ENCODE data around the gene PFN3.
"Not testable (repeated sequence)": the region's sequence is repeated elsewhere in the genome, so short reads cannot be mapped to it uniquely, and the experiment has no call there.

Gene PFN3

DNA sequence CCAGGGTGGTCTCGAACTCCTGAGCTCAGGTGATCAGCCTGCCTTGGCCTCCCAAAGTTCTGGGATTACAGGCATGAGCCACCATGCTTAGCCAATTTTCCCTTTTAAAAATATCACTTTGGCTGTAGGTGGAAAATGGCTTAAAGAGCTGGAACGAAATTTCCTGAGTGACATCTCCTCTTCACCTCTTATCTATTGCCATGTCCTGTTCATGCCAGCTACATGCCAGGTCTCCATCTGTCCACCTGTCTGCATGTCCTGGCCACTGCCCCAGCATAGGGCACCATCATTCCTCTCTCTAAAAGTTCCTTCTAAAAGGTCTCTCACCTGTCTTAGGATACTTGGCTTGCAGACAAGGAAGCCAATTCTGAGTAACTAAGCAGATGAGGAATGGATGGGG is 23.2 kb upstream of the PFN3 start:
- DNase-seq, result no peak

DNA sequence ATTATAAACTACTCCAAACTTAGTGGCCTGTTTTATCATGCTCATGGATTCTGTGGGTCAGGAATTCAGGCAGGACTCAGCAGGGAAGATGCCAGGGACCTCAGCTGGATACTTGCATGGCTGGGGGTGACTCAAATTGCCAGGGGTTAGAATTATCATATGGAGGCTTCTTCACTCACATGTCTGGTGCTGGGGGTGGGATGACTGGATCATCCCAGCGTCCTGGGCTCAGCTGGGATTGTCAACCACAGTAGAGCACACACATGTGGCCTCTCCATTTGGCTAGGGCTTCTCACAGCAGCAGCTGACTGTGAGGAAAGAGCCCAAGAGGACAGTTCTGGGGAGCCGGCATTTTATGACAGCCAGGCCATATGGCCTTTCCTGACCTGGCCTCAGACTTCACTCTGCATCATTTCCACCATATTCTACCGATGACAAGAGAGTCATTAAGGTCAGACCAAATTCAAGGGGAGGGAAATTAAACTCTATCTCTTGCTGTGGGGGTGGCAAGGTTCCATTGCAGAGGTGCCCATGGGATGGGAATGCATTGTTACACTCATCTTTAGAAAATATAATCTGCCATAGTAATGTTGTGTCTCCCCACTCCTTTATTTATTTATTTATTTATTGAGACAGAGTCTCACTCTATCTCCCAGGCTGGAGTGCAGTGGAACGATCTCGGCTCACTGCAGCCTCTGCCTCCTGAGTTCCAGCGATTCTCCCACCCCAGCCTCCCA is 20.8 kb upstream of the PFN3 start:
- DNase-seq, result no peak

- not testable (repeated sequence) for DNase-seq
Observed at GRCh38 chr5:177420472-177420871, 20.0 kb upstream of the PFN3 start.

- no peak for DNase-seq
Observed at GRCh38 chr5:177419046-177419445, 18.6 kb upstream of the PFN3 start.

DNA sequence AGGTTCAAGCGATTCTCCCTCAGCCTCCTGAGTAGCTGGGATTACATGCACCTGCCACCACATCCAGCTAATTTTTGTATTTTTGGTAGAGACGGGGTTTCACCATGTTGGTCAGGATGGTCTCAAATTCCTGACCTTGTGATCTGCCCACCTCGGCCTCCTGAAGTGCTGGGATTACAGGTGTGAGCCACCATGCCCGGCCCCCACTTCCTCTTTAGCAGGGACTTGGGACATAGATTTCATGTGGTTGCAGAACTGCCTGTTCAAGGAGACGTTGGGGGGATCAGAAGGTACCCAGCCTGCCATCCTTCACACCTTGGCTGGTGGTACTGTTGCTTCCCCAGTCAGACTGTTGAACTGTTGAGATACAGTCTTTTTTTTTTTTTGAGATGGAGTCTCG is 16.6 kb upstream of the PFN3 start:
- not testable (repeated sequence) for DNase-seq

- DNase-seq, result no peak
Observed at GRCh38 chr5:177414481-177414880, 14.0 kb upstream of the PFN3 start.

DNA sequence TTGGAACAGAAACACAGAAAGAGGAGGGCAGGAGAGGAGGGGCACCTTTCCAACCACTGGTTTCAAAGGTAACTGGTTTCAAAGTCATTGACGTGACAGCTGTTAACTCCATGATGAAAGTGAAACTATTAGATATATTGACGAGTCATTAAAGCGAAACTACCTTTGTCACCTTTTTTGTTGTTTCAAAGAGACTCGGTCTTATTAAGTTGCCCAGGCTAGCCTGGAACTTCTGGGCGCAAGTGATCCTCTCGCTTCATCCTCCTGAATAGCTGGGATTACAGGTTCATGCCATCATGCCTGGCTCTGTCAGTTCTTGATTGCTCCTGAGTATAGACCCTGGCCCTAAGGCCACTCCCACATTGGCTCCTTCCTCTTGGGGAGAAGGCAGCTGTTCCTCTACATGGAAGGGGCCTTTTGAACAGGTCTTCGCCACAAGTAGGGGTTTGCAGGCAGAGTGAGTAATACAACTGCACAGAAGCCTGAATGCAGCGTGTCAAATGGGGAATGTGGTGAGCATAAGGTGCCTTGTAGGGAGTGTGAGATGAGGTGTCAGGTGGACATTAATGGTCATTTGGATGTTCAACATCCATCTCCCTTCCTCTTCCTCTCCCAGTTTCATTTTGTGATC is 12.3 kb upstream of the PFN3 start:
- no peak for DNase-seq

GRCh38 chr5:177410575-177410974 is 10.1 kb upstream of the PFN3 start:
- DNase-seq, result no peak

DNA sequence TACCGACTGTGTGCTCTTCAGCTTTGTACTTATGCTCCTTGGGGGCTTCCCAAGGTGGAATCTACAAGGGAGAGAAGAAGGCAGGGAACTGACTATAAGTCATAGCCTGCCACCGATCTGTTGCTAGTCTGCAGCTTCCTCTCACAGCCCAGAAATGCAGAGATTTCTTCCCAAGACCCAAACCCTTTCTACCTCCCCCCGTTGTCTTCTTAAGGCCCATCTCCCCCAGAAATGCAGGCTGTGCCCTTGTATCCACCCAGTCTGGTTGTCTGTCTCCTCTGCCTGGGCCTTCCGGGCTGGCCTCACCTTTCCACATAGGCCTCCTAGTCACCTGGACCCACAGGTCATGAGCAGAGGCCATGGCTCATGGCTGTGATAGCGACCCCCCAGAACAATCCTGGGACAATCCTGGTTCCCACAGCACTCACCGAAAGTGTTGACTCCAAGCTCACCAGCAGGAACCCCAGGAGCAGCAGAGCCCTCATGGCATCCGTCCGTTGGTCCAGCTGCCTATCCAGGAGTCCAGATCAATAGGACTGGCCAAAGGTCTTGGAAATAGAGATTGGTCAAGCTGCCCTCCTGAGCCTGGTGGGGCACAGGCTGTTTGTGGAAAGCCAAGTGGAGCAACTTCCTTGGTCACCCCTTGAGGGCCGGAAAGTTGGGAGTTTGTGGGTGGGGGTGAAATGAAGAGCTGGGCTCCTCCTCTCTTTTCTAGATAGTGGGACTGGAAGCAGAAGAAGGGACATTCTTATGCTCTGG is 8.8 kb upstream of the PFN3 start, which contains the start of gene F12:
F12 (minus strand) TSS at position 522 of the 759 bp plus-strand sequence; CDS start at position 485, 37 bp downstream.
- DNase-seq, result no peak

DNA sequence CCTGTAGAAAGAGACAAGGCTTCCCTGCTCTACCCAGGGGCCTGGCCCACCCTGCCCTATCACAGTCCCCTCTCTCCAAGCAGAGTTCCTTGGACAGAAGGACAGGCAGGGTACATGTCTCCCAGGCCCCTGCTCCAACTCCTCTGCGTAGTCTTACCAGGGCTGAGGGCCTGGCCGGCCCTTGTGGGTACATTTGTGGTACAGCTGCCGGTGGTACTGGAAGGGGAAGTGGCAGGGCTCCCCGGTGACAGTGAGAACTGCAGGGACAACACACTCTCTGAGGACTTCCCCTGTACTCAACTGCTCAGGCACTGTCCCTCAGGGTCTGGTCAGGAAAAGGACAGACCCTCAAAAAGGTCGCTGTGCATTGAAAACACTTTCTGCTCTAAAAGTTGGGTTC is 5.3 kb upstream of the PFN3 start:
- DNase-seq, result no peak

DNA sequence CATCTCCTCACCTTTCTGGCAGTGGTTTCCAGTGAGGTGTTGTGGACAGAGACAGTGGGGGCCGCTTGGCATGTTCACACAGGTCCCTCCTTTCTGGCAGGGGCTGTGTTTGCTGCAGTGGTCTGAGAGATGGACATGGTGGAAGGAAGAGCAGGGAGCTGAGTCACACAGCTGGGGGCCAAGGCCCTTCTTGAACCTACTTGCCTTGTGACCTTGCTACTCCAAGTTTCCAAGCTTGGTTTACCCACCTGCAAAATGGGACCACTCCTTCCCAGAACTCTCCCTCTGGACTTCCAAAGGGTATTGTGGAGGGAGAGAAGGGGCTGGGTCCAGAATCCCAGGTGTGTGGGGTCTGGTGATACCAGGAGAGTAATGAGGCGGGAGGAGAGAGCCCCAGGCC is 4.9 kb upstream of the PFN3 start:
- DNase-seq, result no peak

GRCh38 chr5:177404641-177405179 is 4.2 kb upstream of the PFN3 start:
- DNase-seq, result no peak

- DNase-seq, result peak; percentile 34
Observed at GRCh38 chr5:177403792-177404640, 3.6 kb upstream of the PFN3 start.

DNA sequence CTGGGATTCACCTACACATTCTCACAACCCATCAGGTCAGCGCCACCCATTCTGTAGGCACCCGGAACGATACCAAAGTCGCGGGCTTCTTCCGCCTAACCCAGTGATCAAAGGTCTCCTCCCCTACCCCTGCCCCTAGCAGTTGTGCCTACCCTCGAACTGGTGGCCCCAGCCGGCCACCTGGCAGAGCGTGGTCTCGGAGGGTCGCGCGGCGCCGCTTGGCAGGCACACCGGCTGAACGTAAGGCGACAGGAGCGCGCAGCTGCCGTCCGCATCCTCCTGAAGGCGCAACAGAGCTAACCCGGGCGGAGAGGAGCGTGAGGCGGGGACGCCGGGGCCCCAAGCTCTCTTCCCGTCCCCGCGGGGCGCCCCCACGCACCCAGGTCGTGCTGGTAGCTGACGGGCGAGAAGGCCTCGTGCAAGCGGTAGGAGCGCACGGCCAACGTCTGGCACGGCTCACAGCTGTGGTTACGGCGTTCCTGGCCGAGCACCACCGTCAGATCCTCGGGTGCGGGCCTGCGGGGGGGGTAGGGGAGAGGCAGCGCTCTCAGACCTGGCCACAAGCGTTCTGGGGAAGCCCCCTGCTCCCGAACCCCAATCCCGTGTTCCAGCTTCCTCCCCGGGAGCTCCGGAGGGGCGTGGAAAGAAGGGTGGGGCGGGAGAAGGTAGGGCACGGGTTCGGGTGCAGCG is 2.8 kb upstream of the PFN3 start:
- DNase-seq, result peak; percentile 4

GRCh38 chr5:177402271-177403043 is 2.0 kb upstream of the PFN3 start:
- DNase-seq, result peak; percentile 70

GRCh38 chr5:177397875-177398390 is 2.5 kb downstream of the PFN3 start:
- no peak for DNase-seq

GRCh38 chr5:177396807-177397206 is 3.7 kb downstream of the PFN3 start:
- DNase-seq, result no peak

DNA sequence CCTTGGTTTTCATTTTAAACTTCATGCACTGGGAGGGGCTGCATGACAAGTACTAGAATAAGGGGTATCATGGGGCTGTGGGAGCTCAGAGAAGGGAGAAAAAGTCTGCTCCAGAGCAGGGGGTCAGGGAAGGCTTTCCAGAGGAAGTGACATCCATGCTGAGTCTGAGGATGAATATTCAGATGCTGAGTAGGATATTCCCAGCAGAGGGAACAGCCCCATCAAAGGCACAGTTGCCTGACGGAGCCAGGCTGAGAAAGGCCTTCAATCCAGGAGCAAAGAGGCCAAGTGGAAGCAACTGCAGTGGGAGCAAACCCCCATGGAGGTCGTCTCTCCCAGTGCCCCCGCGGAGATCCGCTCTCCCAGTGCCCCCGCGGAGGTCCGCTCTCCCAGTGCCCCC is 4.4 kb downstream of the PFN3 start:
- DNase-seq, result no peak

DNA sequence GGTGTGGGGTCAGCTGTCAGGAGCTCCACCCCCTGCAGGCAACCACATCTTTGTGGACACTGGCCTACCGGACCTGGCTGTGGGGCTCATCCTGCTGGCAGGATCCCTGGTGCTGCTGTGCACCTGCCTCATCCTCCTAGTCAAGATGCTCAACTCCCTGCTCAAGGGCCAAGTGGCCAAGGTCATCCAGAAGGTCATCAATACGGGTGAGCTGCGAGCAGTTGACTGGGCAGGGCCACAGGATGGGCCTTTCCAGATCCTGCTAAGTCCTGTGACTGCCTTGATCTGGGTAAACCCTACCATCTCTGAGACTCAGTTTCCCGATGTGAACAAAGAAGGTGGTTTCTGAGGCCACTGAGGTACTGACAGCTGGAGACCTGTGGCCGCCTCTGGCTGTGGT is 6.5 kb downstream of the PFN3 start:
- no peak for DNase-seq

DNA sequence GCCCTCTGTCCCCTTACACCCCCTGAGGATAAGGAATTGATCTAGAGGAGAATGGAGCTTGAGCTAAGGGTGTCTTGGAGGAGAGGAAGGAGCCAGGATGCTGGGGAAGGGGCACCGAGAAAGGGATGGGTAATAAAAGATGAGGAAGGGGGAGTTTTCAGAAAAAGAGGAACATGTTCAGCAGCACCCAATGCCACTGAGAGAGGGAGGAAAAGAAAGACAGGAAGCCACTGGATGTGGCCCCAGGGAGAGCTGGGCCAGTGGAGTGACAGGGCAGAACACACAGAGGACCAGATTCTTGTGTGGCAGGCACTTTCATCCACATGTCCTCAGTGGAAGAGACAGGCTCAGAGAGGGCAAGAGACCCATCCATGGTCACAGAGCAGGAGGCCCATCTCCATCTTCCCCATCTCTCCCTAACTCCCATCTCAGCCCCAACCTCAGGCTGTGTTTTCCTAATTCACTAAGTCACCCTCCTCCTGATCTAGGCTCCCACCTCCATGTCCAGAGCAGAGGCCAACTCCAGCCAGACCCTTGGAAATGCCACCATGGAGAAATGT is 7.2 kb downstream of the PFN3 start:
- DNase-seq, result no peak

DNA sequence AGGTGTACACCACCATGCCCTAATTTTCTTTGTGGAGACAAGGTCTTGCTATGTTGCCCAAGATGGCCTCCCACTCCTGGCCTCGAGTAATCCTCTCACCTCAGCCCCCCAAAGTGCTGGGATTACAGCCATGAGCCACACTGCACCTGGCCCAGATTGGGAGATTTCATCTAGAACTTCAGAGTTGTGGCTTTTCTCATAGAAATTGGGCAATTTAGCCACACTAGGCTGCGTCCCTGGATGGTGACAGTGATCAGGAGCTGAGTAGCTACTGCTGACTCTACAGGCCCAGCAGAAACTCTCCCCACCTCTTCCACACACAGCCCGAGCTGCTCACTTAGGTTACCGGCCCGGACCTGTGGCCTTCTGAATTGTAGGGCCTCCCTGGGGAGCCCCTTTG is 7.7 kb downstream of the PFN3 start:
- DNase-seq, result no peak

All from DMS153 (cell line).